HCT116 (cell line): ENCODE data around the gene PRR5L. TPM values are rescaled to one million over a fixed set of nuclear protein-coding genes. Genes with fewer than 3 reads are reported as not detected.

Source experiments
- ATAC-seq: fragments of 200-7000 bp; cut with Tn5 transposase; 2 replicates; pipeline ENCODE4 v1.9.1; 2020; ENCODE audit warnings: mild to moderate bottlenecking, moderate library complexity
- BruUV-seq: library from RNA; stranded (reverse); fragments of 400-500 nt; replicated peaks from 2 replicates; lab custom pipeline; 2021; lab: Mats Ljungman, UMichigan
- CTCF ChIA-PET: fragments of 300-600 bp; sonication (Branson Sonifier 250); formaldehyde crosslinking; loops from one replicate; lab custom pipeline; 2021; ENCODE audit warnings: antibody characterized with exemption; lab: Charles Lee
- POLR2A ChIA-PET: fragments of 300-600, 350-600 bp; sonication (Branson Sonifier 250); formaldehyde crosslinking; loops from one replicate; lab custom pipeline; 2021; ENCODE audit warnings: antibody characterized with exemption; lab: Charles Lee
- RAD21 ChIA-PET, 2 experiments: fragments of 300-600 bp; sonication (Branson Sonifier 250); formaldehyde crosslinking; loops; one replicate each; lab custom pipeline; 2023; ENCODE audit warnings: low total read pairs in 2 of 2; ENCODE audit not compliant: uncharacterized antibody in 2 of 2, unreplicated experiment in 2 of 2, low non-redundant PET in 1 of 2; lab: Charles Lee
- DNase-seq: peaks from one replicate; pipeline ENCODE4 v3.0.0-alpha.2; 2010; ENCODE audit warnings: low read depth, low spot score
- H2AFZ ChIP-seq: fragments of 200-600 bp; shearing (Covaris generic), sonication (generic); 2 replicates; pipeline ENCODE4 v1.6.1; 2017; ENCODE audit warnings: low read depth, mixed run types, mixed read lengths, antibody characterized with exemption, low read length; ENCODE audit not compliant: poor library complexity, severe bottlenecking
- H3K27ac ChIP-seq: 2 replicates; pipeline ENCODE4 v1.5.1; 2012; ENCODE audit warnings: low read depth, low read length
- H3K27me3 ChIP-seq: fragments of 200-600 bp; sonication (generic); 2 replicates; pipeline ENCODE4 v1.6.1; 2016; ENCODE audit warnings: mixed run types, low read length, mixed read lengths; ENCODE audit not compliant: insufficient read depth
- H3K36me3 ChIP-seq, 2 experiments: fragments of 200-500 bp in 1 of 2; fragments of 200-600 bp in 1 of 2; sonication (Bioruptor generic) in 1 of 2; sonication (generic) in 1 of 2; 2 replicates each; pipeline versions ENCODE4 v1.5.1 to v1.6.1; 2014 to 2016; ENCODE audit warnings: low read length in 2 of 2, inconsistent platforms in 1 of 2, mixed read lengths in 1 of 2, mixed run types in 1 of 2; ENCODE audit not compliant: insufficient read depth in 2 of 2, control insufficient read depth in 1 of 2
- H3K4me1 ChIP-seq, 2 experiments: fragments of 200-600 bp in 1 of 2; sonication (generic) in 1 of 2; 2 replicates each; pipeline versions ENCODE4 v1.5.1 to v1.6.1; 2012 to 2017; ENCODE audit warnings: low read length in 2 of 2, inconsistent platforms in 1 of 2, mild to moderate bottlenecking in 1 of 2, mixed read lengths in 1 of 2, mixed run types in 1 of 2, moderate library complexity in 1 of 2; ENCODE audit not compliant: insufficient read depth in 2 of 2, control insufficient read depth in 1 of 2
- H3K4me2 ChIP-seq: fragments of 200-600 bp; sonication (generic); 2 replicates; pipeline ENCODE4 v1.6.1; 2017; ENCODE audit warnings: mixed run types, low read length, mixed read lengths
- H3K4me3 ChIP-seq, 2 experiments: fragments of 200-600 bp in 1 of 2; sonication (generic) in 1 of 2; replicated peaks in 1 of 2; 2 replicates each; pipeline ENCODE4 v1.5.1; 2011 to 2016; ENCODE audit warnings: low read length in 2 of 2, control low read depth in 1 of 2, low read depth in 1 of 2, mild to moderate bottlenecking in 1 of 2, mixed read lengths in 1 of 2, mixed run types in 1 of 2
- H3K79me2 ChIP-seq: fragments of 200-600 bp; sonication (generic); 2 replicates; pipeline ENCODE4 v1.6.1; 2017; ENCODE audit warnings: mild to moderate bottlenecking, mixed run types, low read length, moderate library complexity, mixed read lengths; ENCODE audit not compliant: insufficient read depth
- H3K9ac ChIP-seq: fragments of 200-600 bp; sonication (generic); 2 replicates; pipeline ENCODE4 v1.6.1; 2016; ENCODE audit warnings: low read length, mixed read lengths
- H3K9me2 ChIP-seq: fragments of 200-600 bp; sonication (generic), shearing (Covaris generic); 2 replicates; pipeline ENCODE4 v1.6.1; 2017; ENCODE audit warnings: mixed run types, mild to moderate bottlenecking, moderate library complexity; ENCODE audit not compliant: insufficient read depth
- H3K9me3 ChIP-seq, 2 experiments: fragments of 200-500 bp in 1 of 2; fragments of 200-600 bp in 1 of 2; sonication (Bioruptor generic) in 1 of 2; sonication (generic) in 1 of 2; 2 replicates each; pipeline ENCODE4 v1.6.1; 2014 to 2017; ENCODE audit warnings: low read length in 2 of 2, mixed read lengths in 2 of 2, inconsistent platforms in 1 of 2, low read depth in 1 of 2, mild to moderate bottlenecking in 1 of 2, mixed run types in 1 of 2, moderate library complexity in 1 of 2; ENCODE audit not compliant: control insufficient read depth in 1 of 2, insufficient read depth in 1 of 2
- H4K20me1 ChIP-seq: fragments of 200-600 bp; sonication (generic), shearing (Covaris generic); 2 replicates; pipeline ENCODE4 v1.6.1; 2017; ENCODE audit warnings: mixed run types, mild to moderate bottlenecking, moderate library complexity; ENCODE audit not compliant: insufficient read depth
- CBX3 ChIP-seq: IDR thresholded peaks from 2 replicates; pipeline ENCODE4 v1.6.1; 2012; ENCODE audit warnings: low read depth
- CEBPB ChIP-seq: IDR thresholded peaks from 2 replicates; pipeline ENCODE4 v1.6.1; 2012; ENCODE audit warnings: low read depth
- CTCF ChIP-seq, 3 experiments: fragments of 200-600 bp in 1 of 3; sonication (generic) in 1 of 3; IDR thresholded peaks in 2 of 3; conservative IDR thresholded peaks in 1 of 3; 2 replicates each; pipeline ENCODE4 v1.5.1; 2012 to 2017; ENCODE audit warnings: low read depth in 2 of 3, low read length in 2 of 3, antibody characterized with exemption in 1 of 3, borderline replicate concordance in 1 of 3, control low read depth in 1 of 3, mild to moderate bottlenecking in 1 of 3, mixed read lengths in 1 of 3, mixed run types in 1 of 3, moderate library complexity in 1 of 3; ENCODE audit not compliant: insufficient read depth in 1 of 3
- EGR1 ChIP-seq: IDR thresholded peaks from 2 replicates; pipeline ENCODE4 v1.6.1; 2012; ENCODE audit warnings: low read depth
- FOSL1 ChIP-seq: IDR thresholded peaks from 2 replicates; pipeline ENCODE4 v1.6.1; 2012; ENCODE audit warnings: low read depth
- MAX ChIP-seq: IDR thresholded peaks from 2 replicates; pipeline ENCODE4 v1.6.1; 2012
- POLR2A ChIP-seq: IDR thresholded peaks from 2 replicates; pipeline ENCODE4 v1.7.0; 2011; ENCODE audit warnings: borderline replicate concordance; ENCODE audit not compliant: insufficient read depth, insufficient read length; ENCODE audit errors: extremely low read depth
- POLR2AphosphoS5 ChIP-seq: IDR thresholded peaks from 2 replicates; pipeline ENCODE4 v1.6.1; 2011; ENCODE audit warnings: mild to moderate bottlenecking, low read depth, low read length, moderate library complexity
- RAD21 ChIP-seq: IDR thresholded peaks from 2 replicates; pipeline ENCODE4 v1.6.1; 2012; ENCODE audit warnings: low read depth, mild to moderate bottlenecking
- SIN3A ChIP-seq: IDR thresholded peaks from 2 replicates; pipeline ENCODE4 v1.6.1; 2012; ENCODE audit warnings: low read depth
- TCF7L2 ChIP-seq: IDR thresholded peaks from 2 replicates; pipeline ENCODE4 v1.7.0; 2011; ENCODE audit warnings: borderline replicate concordance, inconsistent platforms; ENCODE audit not compliant: insufficient read depth, insufficient read length; ENCODE audit errors: extremely low read depth
- intact Hi-C: fragments of 100-400 bp; cut with micrococcal nuclease; formaldehyde crosslinking; loops from 2 replicates; pipeline ENCODE4 v1.10.0; 2022
- total RNA-seq: library from RNA; stranded (reverse); gene quantifications from one replicate; pipeline ENCODE4 v1.2.1, GENCODE V29; 2021; ENCODE audit not compliant: unreplicated experiment

The PRR5L gene
- total RNA-seq, 1 experiment from 2014 or later: 0.47 TPM

GRCh38 chr11:36258730-36259360, 37.2 kb upstream of the PRR5L start:
- H3K27ac ChIP-seq: no peak overlapping the region
- no peak overlapping the region for H3K9ac ChIP-seq
- CTCF ChIA-PET: interaction anchor here (0.7 to 4.3 kb wide), 18 partner anchors 10 to 773 kb away, joined by 3 to 57 read pairs (median 6); no protein-coding TSS in a partner anchor
- H3K27me3 ChIP-seq: no peaks in the 10 kb centered on the region
- H3K4me1 ChIP-seq: peaks cover 3 to 20% of the 10 kb centered on the region in 2 experiments; a peak in 3 of 4 replicates
- no peaks in the 10 kb centered on the region for H4K20me1 ChIP-seq
- H3K9me3 ChIP-seq: no peaks in the 10 kb centered on the region
- ATAC-seq (peak; percentile 97), DNase-seq (peak; percentile 36)
- H3K36me3 ChIP-seq: no peaks in the 10 kb centered on the region
- no peak overlapping the region for H2AFZ ChIP-seq
- no peaks in the 10 kb centered on the region for H3K9me2 ChIP-seq
- intact Hi-C loops: loop anchor here (1.0 to 5.0 kb wide), 4 partner anchors 107 to 644 kb away; no protein-coding TSS in a partner anchor
- H3K4me3 ChIP-seq: no peak overlapping the region
- no peak for TF ChIP-seq POLR2AphosphoS5
- no peak for TF ChIP-seq SIN3A
- peak; percentile 28 for TF ChIP-seq TCF7L2
- TF ChIP-seq EGR1: no peak
- TF ChIP-seq CEBPB: no peak
- peak; percentile 78 to 80 (median 78) for TF ChIP-seq CTCF (IDR thresholded peaks at IDR 0.05 in 2 of 3, conservative IDR thresholded peaks at IDR 0.05 in 1 of 3; ENCODE audit: borderline replicate concordance in 1 of 3, insufficient read depth in 1 of 3, low read depth in 2 of 3, low read length in 2 of 3)
- TF ChIP-seq MAX: peak; percentile 54; the same call in 1 of the 2 replicates
- TF ChIP-seq RAD21: peak; percentile 87
- TF ChIP-seq CBX3: no peak
- TF ChIP-seq POLR2A: no peak
- TF ChIP-seq FOSL1: no peak
- no peaks in the 10 kb centered on the region for H3K79me2 ChIP-seq
- POLR2A ChIA-PET: no interaction called here
- RAD21 ChIA-PET: interaction anchor here (0.7 to 1.5 kb wide), 7 partner anchors 81 to 758 kb away, joined by 3 to 13 read pairs (median 6); no protein-coding TSS in a partner anchor
- no TSS peak for BruUV-seq
- no peak overlapping the region for H3K4me2 ChIP-seq
